LNCaP clone FGC (cell line): ENCODE data around the gene TMEM130.

Experiments used
- DNase-seq: peaks from one replicate; pipeline ENCODE4 v3.0.0-alpha.2; 2011; ENCODE audit warnings: low read depth
- H3K4me3 ChIP-seq: 2 replicates; pipeline ENCODE4 v1.5.1; 2011; ENCODE audit warnings: mild to moderate bottlenecking, low read depth, low read length, control low read depth
- CTCF ChIP-seq: IDR thresholded peaks from 2 replicates; pipeline ENCODE4 v1.5.1; 2012; ENCODE audit warnings: mild to moderate bottlenecking; ENCODE audit not compliant: control insufficient read depth, insufficient read depth; ENCODE audit errors: extremely low read depth

Gene TMEM130

DNA sequence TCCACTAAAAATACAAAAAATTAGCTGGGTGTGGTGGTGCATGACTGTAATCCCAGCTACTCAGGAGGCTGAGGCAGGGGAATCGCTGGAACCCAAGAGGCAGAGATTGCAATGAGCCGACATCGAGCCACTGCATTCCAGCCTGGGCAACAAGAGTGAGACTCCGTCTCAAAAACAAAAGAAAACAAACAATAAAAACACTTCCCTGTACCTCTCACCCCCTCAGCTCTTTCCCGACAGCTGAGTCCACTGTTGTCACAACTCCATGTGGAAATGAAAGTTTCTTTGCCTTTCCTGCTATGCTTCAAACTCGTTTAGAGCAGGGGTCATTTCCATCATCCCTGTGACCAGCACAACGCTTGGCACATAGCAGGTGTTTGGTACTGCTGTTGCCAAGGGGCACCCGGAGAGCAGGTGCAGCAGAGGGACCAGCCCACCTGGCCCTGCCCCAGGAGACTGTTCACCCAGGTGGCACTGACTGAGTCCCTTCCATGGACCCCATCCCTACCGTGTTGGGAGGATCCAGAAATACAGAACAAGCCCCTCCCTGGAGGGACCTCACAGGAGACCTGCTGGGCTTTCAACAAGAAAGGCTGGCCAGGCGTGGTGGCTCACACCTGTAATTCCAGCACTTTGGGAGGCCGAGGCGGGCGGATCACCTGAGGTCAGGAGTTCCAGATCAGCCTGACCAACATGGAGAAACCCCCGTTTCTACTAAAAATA, 4.9 kb downstream of the TMEM130 start:
- DNase-seq: no peak
- H3K4me3 ChIP-seq: no peak overlapping the region
- TF ChIP-seq CTCF: no peak

DNA sequence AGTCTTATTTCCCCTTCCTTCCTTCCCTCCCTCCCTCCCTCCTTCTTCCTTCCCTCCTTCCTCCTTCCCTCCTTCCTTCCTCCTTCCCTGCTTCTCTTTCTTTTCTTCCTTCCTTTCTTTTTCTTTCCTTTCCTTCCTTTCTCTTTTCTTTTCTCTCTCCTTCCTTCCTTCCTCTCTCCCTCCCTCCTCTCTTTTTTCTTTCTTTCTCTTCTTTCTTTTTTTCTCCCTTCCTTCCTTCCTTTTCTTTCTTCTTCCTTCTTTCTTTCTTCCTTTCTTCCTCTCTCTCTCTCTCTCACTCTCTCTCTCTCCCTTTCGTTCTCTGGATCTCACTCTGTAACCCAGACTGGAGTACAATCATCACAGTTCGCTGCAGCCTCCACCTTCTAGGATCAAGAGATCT, 6.2 kb downstream of the TMEM130 start:
- TF ChIP-seq CTCF: no peak
- no peak for DNase-seq
- H3K4me3 ChIP-seq: no peak overlapping the region

DNA sequence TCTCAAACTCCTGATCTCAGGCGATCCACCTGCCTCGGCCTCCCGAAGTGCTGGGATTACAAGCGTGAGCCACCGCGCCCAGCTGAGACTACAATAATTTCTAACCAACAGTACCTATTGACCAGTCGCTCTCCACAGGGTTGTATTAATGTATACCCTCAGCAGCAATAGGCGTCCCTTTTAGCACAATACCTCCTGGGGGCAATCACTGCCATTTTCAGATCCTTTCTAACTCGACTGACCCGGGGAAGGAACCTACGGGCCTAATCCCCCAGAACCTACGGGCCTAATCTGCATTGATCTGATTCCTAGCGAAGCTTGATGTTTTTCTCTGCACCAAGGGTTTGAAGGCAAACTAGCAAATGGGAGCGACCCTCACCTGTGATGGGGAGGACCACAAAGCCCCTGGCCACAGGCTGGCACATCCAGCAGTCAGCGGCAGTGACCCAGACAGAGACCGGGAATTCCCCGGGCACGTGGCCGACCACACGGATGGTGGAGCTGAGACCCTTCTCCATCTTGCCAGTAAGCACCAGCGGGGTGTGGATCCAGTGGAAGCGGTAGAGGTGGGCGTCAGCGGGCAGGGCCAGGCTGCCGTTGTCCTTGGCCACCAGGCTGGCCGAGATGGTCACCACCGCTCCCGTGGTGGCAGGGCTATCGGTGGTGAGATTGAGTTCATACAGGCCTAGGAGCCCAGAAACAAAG, 6.9 kb downstream of the TMEM130 start:
- no peak for TF ChIP-seq CTCF
- H3K4me3 ChIP-seq: no peak overlapping the region

DNA sequence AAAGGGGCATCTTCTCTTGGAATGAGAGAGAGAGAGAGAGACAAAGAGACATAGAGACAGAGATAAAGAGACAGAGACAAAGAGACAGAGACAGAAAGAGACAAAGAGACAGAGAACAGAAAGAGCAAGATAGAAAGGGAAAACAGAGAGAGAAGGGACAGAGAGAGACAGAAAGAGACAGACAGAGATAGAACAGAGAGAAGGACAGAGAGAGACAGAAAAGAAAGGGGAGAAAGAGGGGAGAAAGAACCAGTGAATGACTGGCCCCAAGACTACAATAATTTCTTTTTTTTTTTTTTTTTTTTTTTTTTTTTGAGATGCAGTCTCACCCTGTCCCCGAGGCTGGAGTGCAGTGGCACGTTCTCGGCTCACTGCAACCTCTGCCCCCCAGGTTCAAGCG, 7.6 kb downstream of the TMEM130 start:
- no peak for TF ChIP-seq CTCF
- DNase-seq: no peak
- no peak overlapping the region for H3K4me3 ChIP-seq

More for the DNA sequence above, 6.9 kb downstream of the TMEM130 start:
- DNase-seq: no peak

GRCh38 chr7:98860071-98860470, 9.7 kb downstream of the TMEM130 start:
- no peak for TF ChIP-seq CTCF
- no peak overlapping the region for H3K4me3 ChIP-seq
- DNase-seq: no peak

GRCh38 chr7:98855610-98856422, 14.0 kb downstream of the TMEM130 start:
- H3K4me3 ChIP-seq: no peak overlapping the region
- no peak for DNase-seq
- TF ChIP-seq CTCF: no peak
